OCI-LY7 (cell line): ENCODE results near the gene KRT31.

Experiments used
- EZH2phosphoT487 ChIP-seq: fragments of 200-600 bp; sonication (generic); IDR thresholded peaks from 2 replicates; pipeline ENCODE4 v1.6.1; 2018; ENCODE audit warnings: low read depth, borderline replicate concordance, mild to moderate bottlenecking, mixed run types, antibody characterized with exemption, low read length, moderate library complexity, mixed read lengths
- TF ChIP-seq, protein P1 (sequence below): fragments of 200-600 bp; sonication (generic); conservative IDR thresholded peaks from 2 replicates; pipeline ENCODE4 v1.5.1; 2014; ENCODE audit warnings: mild to moderate bottlenecking, antibody characterized with exemption, low read length, moderate library complexity, mixed read lengths

DNA sequence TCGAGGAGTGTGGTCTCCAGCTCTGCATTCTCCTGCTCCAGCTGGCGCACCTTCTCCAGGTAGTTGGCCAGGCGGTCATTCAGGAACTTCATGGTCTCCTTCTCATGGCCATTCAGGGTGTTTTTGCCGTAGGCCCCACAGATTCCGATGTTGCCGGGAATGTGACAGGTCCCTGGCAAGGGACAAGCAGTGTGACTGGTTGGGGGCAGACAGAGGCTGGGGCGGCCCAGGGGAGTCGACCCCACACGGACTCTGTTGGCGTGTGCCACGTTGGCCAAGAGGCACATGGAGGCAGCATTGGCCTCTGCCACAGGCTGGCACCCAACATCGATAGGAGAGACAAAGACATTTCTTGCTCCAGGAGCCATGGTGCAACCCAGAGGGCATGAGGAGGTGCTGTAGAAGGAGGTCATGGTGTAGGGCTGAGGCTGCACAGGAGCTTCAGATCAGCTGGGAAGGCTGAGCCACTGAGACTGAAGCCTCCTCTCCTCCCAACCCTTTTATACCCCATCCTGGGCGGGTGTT, 26.8 kb upstream of the KRT31 start, which contains the start of gene KRT37:
- TF ChIP-seq, protein P1, sequence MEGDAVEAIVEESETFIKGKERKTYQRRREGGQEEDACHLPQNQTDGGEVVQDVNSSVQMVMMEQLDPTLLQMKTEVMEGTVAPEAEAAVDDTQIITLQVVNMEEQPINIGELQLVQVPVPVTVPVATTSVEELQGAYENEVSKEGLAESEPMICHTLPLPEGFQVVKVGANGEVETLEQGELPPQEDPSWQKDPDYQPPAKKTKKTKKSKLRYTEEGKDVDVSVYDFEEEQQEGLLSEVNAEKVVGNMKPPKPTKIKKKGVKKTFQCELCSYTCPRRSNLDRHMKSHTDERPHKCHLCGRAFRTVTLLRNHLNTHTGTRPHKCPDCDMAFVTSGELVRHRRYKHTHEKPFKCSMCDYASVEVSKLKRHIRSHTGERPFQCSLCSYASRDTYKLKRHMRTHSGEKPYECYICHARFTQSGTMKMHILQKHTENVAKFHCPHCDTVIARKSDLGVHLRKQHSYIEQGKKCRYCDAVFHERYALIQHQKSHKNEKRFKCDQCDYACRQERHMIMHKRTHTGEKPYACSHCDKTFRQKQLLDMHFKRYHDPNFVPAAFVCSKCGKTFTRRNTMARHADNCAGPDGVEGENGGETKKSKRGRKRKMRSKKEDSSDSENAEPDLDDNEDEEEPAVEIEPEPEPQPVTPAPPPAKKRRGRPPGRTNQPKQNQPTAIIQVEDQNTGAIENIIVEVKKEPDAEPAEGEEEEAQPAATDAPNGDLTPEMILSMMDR = no peak
- no peak for TF ChIP-seq EZH2phosphoT487
